ENCODE data around the gene YAP1.

The YAP1 gene

GRCh38 chr11:102269927-102270326, 159.7 kb downstream of the YAP1 start:
- DNase-seq (ENCODE audit: low spot score) = peak; percentile 60
- FAIRE-seq = no peak

- FAIRE-seq (no peak), DNase-seq (ENCODE audit: low spot score) (no peak)
These were observed 162.0 kb downstream of the YAP1 start for GRCh38 chr11:102272047-102272824.

- FAIRE-seq (no peak), DNase-seq (ENCODE audit: low spot score) (no peak)
These were observed 164.4 kb downstream of the YAP1 start for GRCh38 chr11:102274628-102275027.

GRCh38 chr11:102276362-102276761, 166.1 kb downstream of the YAP1 start:
- FAIRE-seq = no peak

GRCh38 chr11:102276783-102277182, 166.5 kb downstream of the YAP1 start:
- no peak for DNase-seq (ENCODE audit: low spot score)
- no peak for FAIRE-seq

More at GRCh38 chr11:102276362-102276761, 166.1 kb downstream of the YAP1 start:
- no peak for DNase-seq (ENCODE audit: low spot score)

- DNase-seq (ENCODE audit: low spot score) = no peak
- FAIRE-seq = no peak
These were observed 169.5 kb downstream of the YAP1 start for GRCh38 chr11:102279641-102280170.

GRCh38 chr11:102280245-102280833, 170.1 kb downstream of the YAP1 start:
- FAIRE-seq (no peak), DNase-seq (ENCODE audit: low spot score) (no peak)

Data from RCC 7860 (cell line).